ENCODE results near the gene TMEM259. TPM values are rescaled to one million over a fixed set of nuclear protein-coding genes. Genes with fewer than 3 reads are reported as not detected.

Gene TMEM259
- total and polyA plus RNA-seq, 9 of the 15 experiments (the other 6 are each of a cell fraction or from before 2014, with no cell fraction given): 0.52 to 231 (median 63.6) TPM

- TF ChIP-seq MLLT1 (IDR thresholded peaks at IDR 0.05): no peak
- no peak for TF ChIP-seq BHLHE40 (IDR thresholded peaks at IDR 0.05; ENCODE audit: low read length)
- no peak for TF ChIP-seq NFXL1 (CRISPR knock-in tag; IDR thresholded peaks at IDR 0.05)
- TF ChIP-seq MYNN (IDR thresholded peaks at IDR 0.05): no peak
- no peak for TF ChIP-seq MYNN (CRISPR knock-in tag; IDR thresholded peaks at IDR 0.05)
- TF ChIP-seq BRF1 (IDR thresholded peaks at IDR 0.05; ENCODE audit: borderline replicate concordance, extremely low read depth, insufficient read length): no peak
- TF ChIP-seq HDAC8 (tag; IDR thresholded peaks at IDR 0.05): no peak
- TF ChIP-seq E2F6 (IDR thresholded peaks at IDR 0.05; ENCODE audit: borderline replicate concordance in 1 of 2, extremely low read depth in 1 of 2, insufficient read depth in 1 of 2, insufficient read length in 1 of 2, low read depth in 1 of 2, low read length in 1 of 2, poor library complexity in 1 of 2, severe bottlenecking in 1 of 2): peak in 1 of 2 experiments; percentile 9
- no peak for TF ChIP-seq ASH1L (IDR thresholded peaks at IDR 0.05; ENCODE audit: borderline replicate concordance, low read depth, partially characterized antibody)
- TF ChIP-seq POLR2G (IDR thresholded peaks at IDR 0.05; ENCODE audit: low read depth, low read length): 0 out of 2 replicates have a peak, but pooled peaks have one; percentile 4
- TF ChIP-seq RBFOX2 (IDR thresholded peaks at IDR 0.05; ENCODE audit: low read depth, low read length): peak; percentile 19; the same call in 1 of the 2 replicates
- TF ChIP-seq ZFP36 (IDR thresholded peaks at IDR 0.05; ENCODE audit: low read depth, low read length, partially characterized antibody): no peak
- no peak for TF ChIP-seq ATF1 (CRISPR knock-in tag; IDR thresholded peaks at IDR 0.05)
- 0 out of 2 replicates have a peak, but pooled peaks have one; percentile 29 for TF ChIP-seq ATF1 (tag; IDR thresholded peaks at IDR 0.05)
- 0 out of 2 replicates have a peak, but pooled peaks have one; percentile 8 for TF ChIP-seq L3MBTL2 (IDR thresholded peaks at IDR 0.05)
- TF ChIP-seq RBM22 (IDR thresholded peaks at IDR 0.05; ENCODE audit: low read depth, low read length, poor library complexity, severe bottlenecking): peak; percentile 36
- TF ChIP-seq ZNF830 (CRISPR knock-in tag; IDR thresholded peaks at IDR 0.05): no peak
- 0 out of 2 replicates have a peak, but pooled peaks have one; percentile 23 for TF ChIP-seq VEZF1 (CRISPR knock-in tag; IDR thresholded peaks at IDR 0.05)
- TF ChIP-seq ZNF584 (CRISPR knock-in tag; IDR thresholded peaks at IDR 0.05; ENCODE audit: low read depth): no peak
- TF ChIP-seq MAZ (CRISPR knock-in tag; conservative IDR thresholded peaks at IDR 0.05 in 1 of 2, IDR thresholded peaks at IDR 0.05 in 1 of 2): peak in 1 of 2 experiments; percentile 50; a peak in 1 of 4 replicates
- TF ChIP-seq CSDE1 (IDR thresholded peaks at IDR 0.05): no peak
Measured at GRCh38 chr19:1067341-1067957, 46.5 kb upstream of the TMEM259 start (continued).
